HG03066 (cell line): Measurements from ENCODE around the gene UST.

Experiments used
- ATAC-seq: cut with Tn5 transposase; IDR thresholded peaks from one replicate; pipeline ENCODE4 v1.9.1; 2021; ENCODE audit warnings: low read depth; ENCODE audit not compliant: unreplicated experiment

The UST gene, protein sequence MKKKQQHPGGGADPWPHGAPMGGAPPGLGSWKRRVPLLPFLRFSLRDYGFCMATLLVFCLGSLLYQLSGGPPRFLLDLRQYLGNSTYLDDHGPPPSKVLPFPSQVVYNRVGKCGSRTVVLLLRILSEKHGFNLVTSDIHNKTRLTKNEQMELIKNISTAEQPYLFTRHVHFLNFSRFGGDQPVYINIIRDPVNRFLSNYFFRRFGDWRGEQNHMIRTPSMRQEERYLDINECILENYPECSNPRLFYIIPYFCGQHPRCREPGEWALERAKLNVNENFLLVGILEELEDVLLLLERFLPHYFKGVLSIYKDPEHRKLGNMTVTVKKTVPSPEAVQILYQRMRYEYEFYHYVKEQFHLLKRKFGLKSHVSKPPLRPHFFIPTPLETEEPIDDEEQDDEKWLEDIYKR

DNA sequence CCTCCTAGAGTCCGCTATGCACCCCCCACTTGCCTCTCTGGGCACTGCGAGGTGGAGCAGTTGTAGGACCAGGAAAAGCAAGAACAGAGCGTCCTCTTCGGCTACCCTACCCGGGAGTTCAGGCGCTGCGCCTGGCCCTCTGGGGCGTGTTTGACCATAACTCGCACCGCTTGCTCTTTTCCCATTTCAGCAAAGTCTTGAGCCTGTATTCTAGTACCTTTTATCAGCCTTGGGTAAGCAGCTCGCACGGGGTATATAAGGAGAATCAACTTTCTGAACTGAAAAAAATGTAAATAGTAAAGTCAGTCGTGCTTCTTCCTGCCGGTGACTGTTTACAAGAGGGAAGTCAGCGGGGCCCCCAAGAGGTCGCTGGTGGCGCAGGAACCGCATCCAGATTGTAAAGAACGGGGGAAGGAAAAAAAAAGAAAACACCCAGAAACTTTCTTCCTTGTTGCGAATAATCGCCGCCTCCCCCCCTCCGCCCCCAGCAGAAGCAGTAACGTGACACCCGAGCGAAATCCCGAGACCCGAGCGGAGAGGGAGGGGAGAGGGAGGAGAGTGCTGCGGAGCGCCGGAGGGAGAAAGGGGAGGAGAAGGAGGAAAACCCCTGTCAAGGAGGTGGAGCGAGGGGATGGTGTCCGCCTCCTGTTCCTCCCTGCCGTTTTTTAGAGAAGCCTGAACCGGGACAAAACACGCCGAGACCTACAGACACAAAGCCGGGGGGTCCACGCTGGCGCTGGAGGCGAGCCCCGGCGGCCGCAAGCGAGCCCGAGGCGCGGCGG, at the start of gene UST:
UST (plus strand) TSS at position 668 of the 782 bp plus-strand sequence. CDS start 401 bp downstream, outside the sequence.
- peak; percentile 48 for ATAC-seq

DNA sequence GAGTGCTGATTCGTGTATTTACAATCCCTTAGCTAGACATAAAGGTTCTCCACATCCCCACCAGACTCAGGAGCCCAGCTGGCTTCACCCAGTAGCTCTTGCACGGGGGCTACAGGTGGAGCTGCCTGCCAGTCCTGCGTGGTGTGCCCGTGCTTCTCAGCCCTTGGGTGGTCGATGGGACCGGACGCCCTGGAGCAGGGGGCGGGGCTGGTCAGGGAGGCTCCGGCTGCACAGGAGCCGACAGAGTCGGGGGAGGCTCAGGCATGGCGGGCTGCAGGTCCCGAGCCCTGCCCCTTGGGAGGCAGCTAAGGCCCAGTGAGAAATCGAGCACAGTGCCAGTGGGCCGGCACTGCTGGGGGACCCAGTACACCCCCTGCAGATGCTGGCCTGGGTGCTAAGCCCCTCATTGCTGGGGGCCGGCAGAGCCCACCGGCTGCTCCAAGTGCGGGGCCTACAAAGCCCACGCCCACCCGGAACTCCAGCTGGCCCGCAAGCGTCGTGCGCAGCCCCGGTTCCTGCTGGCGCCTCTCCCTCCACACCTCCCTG, 48.9 kb upstream of the UST start:
- ATAC-seq = no peak

DNA sequence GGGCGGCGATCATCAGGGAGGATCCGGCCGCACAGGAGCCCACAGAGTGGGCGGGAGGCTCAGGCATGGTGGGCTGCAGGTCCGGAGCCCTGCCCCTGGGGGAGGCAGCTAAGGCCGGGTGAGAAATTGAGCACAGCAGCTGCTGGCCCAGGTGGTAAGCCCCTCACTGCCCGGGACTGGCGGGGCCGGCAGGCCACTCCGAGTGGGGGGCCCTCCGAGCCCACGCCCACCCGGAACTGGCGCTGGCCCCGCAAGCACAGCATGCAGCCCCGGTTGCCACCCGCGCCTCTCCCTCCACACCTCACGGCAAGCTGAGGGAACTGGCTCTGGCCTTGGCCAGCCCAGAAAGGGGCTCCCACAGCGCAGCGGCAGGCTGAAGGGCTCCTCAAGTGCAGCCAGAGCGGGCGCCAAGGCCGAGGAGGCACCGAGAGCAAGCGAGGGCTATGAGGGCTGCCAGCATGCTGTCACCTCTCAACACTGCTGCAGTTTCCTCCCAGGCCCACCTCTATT, 48.1 kb upstream of the UST start:
- ATAC-seq = no peak

DNA sequence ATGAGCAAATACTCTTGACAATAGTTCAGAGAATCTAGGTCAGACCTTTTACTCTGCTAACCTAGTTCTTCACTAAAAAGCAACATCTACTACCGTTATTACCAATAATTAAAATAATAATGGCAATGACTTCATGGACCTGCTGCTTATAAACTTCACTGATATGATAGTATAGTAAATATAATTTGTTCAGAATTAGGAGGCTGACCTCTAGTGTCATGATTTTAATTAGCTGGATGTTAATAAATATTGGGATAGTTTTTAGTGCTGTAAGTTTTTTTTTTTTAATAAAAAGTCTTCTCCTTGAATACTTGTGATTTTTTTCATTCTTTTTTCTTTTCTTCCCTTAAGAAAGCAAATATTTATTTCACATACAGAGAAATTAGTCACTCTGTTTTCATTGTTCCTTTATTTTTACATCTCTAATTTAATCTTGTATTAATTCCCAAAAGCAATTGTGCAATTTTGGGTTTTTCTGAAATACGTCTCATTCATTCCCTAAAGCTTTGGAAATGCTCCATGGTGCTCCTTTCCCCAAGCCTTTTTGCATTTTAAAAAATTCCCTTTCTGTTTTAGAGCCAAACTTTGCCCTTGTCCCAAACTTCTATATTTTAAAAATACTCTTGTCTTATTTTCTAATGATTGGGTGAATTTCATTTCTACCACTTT, 46.6 kb upstream of the UST start:
- ATAC-seq = no peak

DNA sequence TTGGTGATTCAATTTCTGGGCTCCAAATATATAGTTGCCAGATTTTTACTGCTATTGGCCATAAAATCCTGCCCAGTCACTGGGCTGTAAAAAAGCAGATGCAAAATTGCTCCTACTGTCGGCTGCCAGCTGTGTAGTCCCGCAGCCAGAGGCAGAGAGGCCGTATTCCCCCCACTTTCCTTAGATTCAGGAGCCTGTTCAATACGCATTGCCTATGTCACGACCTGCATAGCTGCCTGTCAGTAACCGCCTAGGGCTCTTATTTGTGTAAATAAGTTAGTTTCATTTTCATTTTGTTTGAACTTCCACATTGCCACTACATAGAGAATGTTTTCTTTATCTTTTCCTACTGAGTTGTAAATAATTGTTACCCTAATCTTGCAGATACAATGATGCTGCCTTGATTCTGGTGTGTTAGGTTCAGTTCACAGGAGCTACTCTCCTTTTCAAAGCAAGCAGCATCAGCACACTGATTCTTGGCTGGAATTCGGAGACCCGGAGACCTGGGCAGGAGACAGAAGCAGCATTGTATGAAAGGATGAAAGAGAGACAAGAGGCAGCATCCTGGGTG, 46.0 kb upstream of the UST start:
- ATAC-seq = no peak

DNA sequence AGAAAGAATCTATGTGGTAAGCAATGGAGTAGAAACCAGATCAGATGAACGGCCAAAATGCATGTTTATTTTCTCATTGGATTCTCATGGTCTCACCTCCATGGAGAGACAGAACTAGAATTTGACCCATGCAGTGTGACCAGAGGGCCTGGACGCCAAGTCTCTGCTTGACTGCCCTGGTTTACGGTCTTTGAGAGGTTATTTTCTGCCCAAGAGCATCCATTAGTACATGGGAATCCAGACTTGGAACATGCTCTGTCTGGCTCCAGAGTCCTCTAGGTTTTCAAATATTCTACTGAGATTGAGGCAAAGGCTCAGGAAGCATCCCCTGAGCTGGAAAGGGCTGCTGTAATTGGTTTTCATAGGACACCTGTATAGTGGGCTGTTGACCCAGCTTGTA, 45.5 kb upstream of the UST start:
- no peak for ATAC-seq

DNA sequence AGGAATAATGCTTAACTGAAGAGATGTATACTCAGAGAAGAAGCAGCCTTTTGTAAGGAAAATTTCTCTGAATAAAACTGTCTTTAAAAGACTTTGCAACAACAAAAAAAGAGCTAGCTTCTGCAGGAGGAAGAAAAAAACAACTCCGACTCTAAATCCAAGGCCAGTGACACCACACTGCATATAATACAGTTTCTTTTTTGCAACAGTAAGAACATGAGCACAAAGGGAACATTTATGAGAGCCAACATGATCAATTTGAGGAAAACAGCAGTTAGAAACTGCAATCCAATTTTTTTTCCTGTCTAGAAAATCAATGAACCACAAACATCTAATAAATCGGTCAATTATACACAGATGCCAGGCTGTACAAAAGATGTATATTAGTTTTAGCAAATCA, 42.9 kb upstream of the UST start:
- ATAC-seq = no peak

DNA sequence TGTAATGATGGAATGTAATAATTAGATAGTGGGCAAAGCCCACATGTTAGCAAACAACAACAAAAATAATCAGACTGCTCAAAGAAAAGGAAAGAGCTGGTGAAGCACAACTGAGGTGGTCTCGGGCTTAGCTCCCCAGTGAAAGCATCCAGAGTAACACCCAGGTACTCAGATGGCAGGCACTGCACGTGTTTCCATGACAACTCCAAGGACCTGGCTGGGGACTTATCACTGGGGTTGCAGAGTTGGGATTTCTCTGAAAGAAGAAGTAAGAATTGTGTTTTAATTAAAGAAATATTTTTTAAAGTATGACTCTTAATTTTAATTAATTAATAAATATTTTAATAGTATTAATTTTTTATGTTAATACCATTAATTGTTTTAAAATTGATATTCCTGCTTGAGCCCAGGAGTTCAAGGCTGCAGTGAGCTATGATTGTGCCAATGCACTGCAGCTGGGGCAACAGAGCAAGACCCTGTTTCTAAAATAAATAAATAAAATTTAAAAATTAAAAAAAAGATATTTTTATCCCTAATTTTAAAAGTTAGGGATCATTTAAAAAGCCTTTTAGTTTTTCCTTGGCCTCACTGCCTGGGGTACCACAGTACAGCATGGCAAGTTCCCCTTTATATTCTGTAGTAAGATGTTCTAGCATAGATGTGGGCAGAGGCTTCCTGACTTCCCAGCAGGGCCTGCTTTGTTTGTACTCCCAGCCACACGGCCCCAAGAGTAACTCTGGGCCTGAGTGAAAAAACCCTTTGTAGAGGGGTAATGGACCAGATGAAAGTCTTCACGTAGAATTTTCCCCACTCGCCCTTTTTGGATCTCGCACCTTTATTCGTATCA, 42.2 kb upstream of the UST start:
- no peak for ATAC-seq

DNA sequence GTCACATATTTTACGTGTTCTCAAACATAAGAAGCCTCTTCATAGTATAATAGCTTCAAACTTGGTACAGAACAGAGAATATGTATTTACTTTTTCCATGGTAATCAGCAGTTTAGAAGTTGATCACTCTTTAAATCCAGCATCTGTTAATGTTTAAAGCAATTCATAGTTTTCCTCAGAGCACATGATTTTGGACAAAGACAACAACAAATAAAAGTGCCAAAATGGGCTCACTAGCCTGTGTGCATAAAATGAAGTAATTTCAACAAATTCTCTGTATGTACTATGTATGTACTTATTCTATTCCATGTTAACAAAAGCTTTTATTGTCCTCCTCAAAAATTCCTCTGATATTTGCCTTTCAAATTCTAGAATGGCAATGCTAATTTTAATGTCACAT, 38.1 kb upstream of the UST start:
- no peak for ATAC-seq

DNA sequence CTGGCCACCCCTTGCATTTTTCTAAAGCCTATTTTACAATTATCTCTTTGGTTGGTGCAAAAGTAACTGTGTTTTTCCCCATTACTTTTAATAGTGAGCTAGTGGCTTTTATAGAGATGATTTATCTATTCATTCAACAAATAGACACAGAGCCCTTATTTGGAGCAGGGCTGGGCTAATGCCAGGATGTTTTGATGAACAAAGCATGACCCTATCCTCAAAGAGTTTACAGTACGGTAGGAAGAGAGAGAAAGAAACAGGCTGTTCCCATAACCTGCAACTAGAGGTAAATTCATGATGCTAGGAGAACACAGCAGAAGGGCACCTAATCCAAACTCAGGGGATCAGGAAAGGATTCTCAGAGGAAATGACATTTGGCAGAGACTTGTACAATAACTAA, 37.3 kb upstream of the UST start:
- ATAC-seq = no peak

DNA sequence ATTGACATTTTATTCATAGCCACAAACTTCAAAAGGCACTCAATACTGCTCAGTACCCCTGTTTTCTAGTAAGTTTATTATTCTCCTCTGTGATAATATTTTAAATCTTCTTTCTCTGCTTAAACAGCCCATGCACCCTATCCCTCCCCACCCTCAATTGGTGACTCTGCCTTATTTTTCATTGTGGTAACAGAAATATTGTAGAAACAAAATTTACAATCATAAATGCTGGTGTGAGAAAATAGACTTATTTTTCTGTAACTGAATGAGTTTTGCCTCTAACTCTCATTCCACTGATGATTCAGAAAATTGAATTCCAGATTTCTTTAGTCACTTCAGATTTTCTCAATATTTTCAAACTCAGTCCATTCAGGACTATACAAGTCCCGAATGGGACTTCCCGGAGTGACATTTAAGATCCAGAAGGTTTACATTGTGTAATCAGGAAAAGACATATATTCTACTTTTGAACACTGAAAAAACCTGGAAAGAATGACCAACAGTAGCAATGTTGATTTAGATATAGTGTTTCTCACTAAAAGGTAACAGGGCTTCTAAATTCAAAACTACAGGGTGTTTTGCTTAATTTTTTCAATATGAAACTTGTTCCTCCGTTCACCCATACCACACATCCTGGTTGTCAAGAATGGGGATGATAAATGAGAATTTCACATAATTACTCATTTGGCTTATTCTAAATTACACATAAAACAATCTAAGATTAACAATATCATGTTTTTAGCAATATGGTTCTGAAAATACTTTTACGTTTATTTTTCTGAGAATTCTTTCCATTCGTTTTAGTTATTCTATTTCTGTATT, 34.8 kb upstream of the UST start:
- ATAC-seq = no peak

DNA sequence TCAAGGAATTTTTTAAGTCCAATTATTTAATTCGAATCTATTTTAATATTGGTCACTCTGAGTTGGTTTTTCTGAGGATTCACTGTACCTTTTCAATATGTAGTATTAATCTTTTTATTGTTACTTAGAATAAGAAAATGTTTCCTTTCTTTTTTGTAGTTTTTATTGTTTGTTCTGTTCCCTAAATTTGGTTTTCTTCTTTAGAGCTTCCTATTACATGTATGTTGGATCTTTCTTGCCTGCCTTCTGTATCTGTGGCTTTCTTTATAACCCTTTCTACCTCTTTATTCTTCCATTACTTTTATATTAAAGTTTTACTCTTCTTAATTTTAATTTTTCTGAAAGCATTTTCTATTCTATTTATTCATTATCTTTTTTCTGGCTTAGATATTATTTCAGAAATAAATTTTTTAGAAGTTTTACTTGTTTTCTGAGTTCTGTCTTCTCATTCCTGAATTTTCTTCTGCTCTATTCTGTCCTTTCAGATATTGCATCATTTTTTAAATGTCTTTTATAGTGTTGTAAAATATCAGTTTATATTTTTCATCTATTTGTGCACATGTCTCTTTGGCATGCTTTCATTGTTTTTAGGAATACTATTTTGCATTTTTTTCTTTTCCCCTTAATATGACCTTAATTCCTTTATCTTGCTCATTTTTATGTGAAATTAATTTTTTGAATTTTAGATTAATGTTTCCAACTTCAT, 33.6 kb upstream of the UST start:
- ATAC-seq = no peak

DNA sequence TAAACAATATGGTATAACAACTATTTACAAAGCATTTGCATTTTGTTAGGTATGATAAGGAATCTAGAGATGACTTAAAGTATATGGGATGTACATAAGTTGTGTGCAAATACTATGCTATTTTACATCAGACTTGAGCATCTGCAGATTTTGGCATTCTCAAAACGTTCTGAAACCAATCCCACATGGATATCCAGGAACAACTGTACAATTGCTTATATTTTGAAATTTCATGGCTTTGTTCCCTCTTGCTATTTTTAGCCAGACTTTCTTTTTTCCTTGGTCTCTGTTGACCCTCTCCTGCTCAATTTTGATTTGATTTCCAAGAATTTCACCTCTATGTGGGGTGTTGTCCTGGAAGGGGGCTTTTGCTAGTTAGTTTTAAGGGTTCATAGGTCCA, 32.9 kb upstream of the UST start:
- no peak for ATAC-seq

DNA sequence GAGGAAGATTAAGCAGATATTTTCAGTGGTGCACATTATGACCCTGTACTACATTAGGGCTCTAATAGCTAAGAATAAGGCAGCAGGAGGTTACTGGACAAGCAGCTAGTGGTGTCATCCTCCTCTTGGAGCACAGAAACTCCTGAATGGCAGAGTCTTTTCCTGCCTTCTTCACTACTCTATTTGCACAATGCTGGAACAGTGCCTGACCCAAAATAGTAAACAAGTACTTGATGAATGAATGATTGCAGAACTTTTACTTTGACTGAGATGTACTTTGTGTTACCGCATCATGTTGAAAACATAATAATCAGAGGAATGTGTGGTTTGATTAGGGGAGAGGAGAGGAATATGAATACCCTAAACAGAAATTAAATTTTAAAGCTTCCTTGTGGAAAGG, 30.0 kb upstream of the UST start:
- ATAC-seq = no peak

DNA sequence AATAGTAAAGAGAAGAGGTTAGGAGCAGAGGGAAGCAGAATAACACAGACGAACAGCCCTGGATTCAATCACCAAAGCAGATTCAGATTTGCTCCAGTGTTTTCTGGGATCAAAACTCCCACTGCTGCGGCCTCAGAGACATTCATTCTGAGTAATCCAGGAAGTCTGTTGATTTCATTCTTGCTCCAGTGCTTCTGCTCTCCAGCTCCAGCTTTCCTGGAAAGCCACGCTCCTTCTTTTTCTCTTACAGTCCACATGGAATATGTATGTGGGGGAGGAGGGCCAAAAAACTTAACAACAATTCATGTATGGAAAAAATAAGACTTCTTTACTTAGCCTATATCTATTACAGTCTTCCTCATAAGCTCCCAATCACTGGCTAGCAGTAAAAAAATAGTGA, 26.4 kb upstream of the UST start:
- no peak for ATAC-seq

DNA sequence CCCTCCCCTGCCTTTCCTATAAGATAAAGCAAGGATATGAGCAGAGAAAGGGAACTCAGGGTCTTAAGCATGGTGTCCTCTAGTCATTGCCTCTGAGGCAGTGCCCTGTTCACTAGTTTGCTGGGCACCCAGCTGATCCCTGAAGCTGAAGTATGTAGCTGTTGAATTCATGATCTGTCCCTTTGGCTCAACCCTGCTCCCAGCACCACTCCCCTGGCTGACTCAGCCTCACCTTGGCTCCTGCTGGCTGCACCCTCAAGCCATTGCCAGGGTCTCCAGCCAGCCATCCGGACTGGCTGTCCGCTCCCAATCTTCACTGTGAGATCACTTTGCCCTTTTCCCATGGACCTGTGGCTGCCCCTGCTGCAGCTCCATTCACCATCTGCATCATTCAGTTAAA, 25.9 kb upstream of the UST start:
- no peak for ATAC-seq

DNA sequence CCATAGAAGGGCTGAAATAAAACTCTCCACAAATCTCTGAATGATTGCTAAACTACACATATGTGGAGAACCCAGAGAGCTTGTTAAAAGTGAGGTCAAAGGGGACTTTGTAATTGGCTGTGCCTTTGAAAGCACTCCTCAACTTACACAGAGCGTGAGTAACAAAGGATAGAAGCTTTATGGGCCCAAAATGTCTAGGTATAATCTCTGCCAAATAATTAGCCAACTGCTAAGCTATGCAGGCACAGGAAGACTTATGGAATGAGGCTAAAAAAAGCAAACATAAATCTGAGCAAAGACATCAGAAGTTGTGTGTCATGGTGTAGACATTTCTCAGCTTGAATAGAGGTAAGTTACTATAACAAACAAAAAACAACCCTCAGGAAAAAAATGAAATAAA, 23.3 kb upstream of the UST start:
- no peak for ATAC-seq

DNA sequence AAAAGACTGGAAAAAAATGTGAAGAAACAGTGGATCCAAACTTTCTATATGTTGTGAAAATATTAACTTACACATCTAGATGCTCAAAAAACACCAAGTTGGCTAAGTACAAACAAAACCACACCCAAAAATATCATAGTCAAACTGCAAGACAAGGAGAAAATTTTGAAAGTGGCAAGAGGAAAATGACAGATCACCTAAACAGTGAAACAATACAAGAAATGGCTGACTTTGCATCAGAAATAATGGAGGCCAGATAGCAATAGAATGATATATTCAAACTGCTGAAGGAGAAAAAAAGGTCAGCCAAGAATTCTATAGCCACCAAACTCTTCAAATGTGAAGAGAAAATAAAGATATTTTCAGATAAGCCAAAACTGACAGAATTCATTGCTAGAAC, 22.4 kb upstream of the UST start:
- no peak for ATAC-seq
